Panc1 (cell line): ENCODE measurements around the gene CIROP. TPM values are rescaled to one million over a fixed set of nuclear protein-coding genes. Genes with fewer than 3 reads are reported as not detected.
"Not testable (repeated sequence)": the region's sequence is repeated elsewhere in the genome, so short reads cannot be mapped to it uniquely, and the experiment has no call there.

Experiments
- ATAC-seq: fragments of 200-7000 bp; cut with Tn5 transposase; 2 replicates; pipeline ENCODE4 v1.9.1; 2020; ENCODE audit warnings: mild to moderate bottlenecking, moderate library complexity
- BruUV-seq: library from RNA; stranded (reverse); fragments of 400-500 nt; replicated peaks from 2 replicates; lab custom pipeline; 2021; lab: Mats Ljungman, UMichigan
- CTCF ChIA-PET: fragments of 300-600 bp; sonication (Branson Sonifier 250); formaldehyde crosslinking; loops from one replicate; lab custom pipeline; 2022; ENCODE audit warnings: antibody characterized with exemption; lab: Charles Lee
- POLR2A ChIA-PET: fragments of 300-600 bp; sonication (Branson Sonifier 250); formaldehyde crosslinking; loops from one replicate; lab custom pipeline; 2022; ENCODE audit warnings: antibody characterized with exemption; lab: Charles Lee
- DNase-seq: peaks from one replicate; pipeline ENCODE4 v3.0.0-alpha.2; 2010; ENCODE audit warnings: low read depth, low spot score
- H3K27ac ChIP-seq: 2 replicates; pipeline ENCODE4 v1.5.1; 2011; ENCODE audit warnings: mild to moderate bottlenecking, low read length, inconsistent platforms
- H3K27me3 ChIP-seq: fragments of 200-500 bp; sonication (Bioruptor generic); 2 replicates; pipeline ENCODE4 v1.6.0; 2014; ENCODE audit warnings: low read length, inconsistent platforms; ENCODE audit not compliant: control insufficient read depth, insufficient read depth
- H3K36me3 ChIP-seq: fragments of 200-500 bp; sonication (Bioruptor generic); 2 replicates; pipeline ENCODE4 v1.5.1; 2014; ENCODE audit warnings: inconsistent platforms, mild to moderate bottlenecking, low read length, moderate library complexity; ENCODE audit not compliant: control insufficient read depth, insufficient read depth
- H3K4me1 ChIP-seq: 2 replicates; pipeline ENCODE4 v1.5.1; 2011; ENCODE audit warnings: inconsistent platforms, mild to moderate bottlenecking, low read length, moderate library complexity; ENCODE audit not compliant: control insufficient read depth, insufficient read depth
- H3K4me3 ChIP-seq, 2 experiments: 2 replicates each; pipeline ENCODE4 v1.5.1; 2011 to 2012; ENCODE audit warnings: low read depth in 2 of 2, low read length in 2 of 2, mild to moderate bottlenecking in 2 of 2, inconsistent platforms in 1 of 2, moderate library complexity in 1 of 2
- H3K9me3 ChIP-seq: fragments of 200-500 bp; sonication (Bioruptor generic); 2 replicates; pipeline ENCODE4 v1.5.1; 2014; ENCODE audit warnings: low read depth, mild to moderate bottlenecking, inconsistent platforms, low read length, moderate library complexity; ENCODE audit not compliant: control insufficient read depth, insufficient read depth
- POLR2AphosphoS5 ChIP-seq: IDR thresholded peaks from 2 replicates; pipeline ENCODE4 v1.6.1; 2012; ENCODE audit warnings: mild to moderate bottlenecking, low read depth, low read length, moderate library complexity
- SIN3A ChIP-seq: IDR thresholded peaks from 2 replicates; pipeline ENCODE4 v1.6.1; 2012; ENCODE audit warnings: low read depth, mild to moderate bottlenecking, low read length, moderate library complexity, borderline replicate concordance; ENCODE audit not compliant: insufficient read depth
- TCF7L2 ChIP-seq: IDR thresholded peaks from 2 replicates; pipeline ENCODE4 v1.6.1; 2011; ENCODE audit warnings: mild to moderate bottlenecking, low read depth, low read length, inconsistent platforms
- in situ Hi-C: cut with HindIII; loops from 2 replicates; pipeline ENCODE4 v1.10.0; 2016; ENCODE audit warnings: low sequenced_read_pairs, low pct_unique_long_range_greater_than_20kb
- intact Hi-C: fragments of 100-400 bp; cut with micrococcal nuclease; formaldehyde crosslinking; loops from one replicate; pipeline ENCODE4 v1.10.0; 2022; ENCODE audit not compliant: unreplicated experiment
- total RNA-seq: library from RNA; stranded (reverse); gene quantifications from one replicate; pipeline ENCODE4 v1.2.1, GENCODE V29; 2021; ENCODE audit not compliant: unreplicated experiment
- TF ChIP-seq, protein P1 (sequence below): fragments of 450-650 bp; IDR thresholded peaks from 2 replicates; pipeline ENCODE4 v1.5.1; 2017; ENCODE audit warnings: mild to moderate bottlenecking
- TF ChIP-seq, protein P2 (sequence below), 2 experiments: IDR thresholded peaks; 2 replicates each; pipeline ENCODE4 v1.6.1; 2011 to 2012; ENCODE audit warnings: low read depth in 2 of 2, control low read depth in 1 of 2, low read length in 1 of 2, mild to moderate bottlenecking in 1 of 2, moderate library complexity in 1 of 2; ENCODE audit not compliant: insufficient read depth in 1 of 2

CIROP gene
- total RNA-seq, 1 experiment from 2014 or later = not detected

DNA sequence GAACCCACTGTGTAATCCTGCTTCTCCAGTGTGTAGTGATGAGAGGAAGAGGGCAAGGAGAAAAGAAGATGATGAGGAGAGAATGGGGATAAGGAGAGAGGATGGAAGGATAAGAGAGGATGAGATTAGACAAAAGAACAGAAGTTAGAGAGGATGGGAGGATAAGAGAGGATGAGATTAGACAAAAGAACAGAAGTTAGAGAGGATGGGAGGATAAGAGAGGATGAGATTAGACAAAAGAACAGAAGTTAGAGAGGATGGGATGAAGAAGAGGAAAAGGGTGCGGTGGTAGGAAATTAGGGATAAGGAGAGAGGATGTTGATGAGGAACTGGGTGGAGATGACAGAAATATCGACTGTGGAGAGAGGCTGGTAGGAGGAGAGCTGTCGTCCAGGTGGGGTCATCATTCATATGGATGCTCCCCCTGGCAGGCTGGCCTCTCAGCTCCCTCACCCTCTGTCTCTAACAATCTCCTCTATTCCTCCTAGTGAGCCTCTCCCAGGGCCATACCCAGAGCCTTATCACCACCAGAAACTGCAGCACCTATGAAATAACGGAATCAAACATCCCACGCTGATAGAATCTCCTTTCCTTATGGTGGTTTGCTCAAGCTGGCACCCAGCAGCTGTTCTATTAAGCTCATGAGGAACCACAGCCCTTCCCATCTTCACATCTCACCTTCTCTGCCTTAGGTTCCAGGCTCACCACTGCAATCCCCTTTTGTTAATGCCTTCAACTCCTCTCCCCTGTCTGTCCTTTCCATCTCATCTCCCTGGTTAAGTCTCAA lies 6.0 kb upstream of the CIROP start:
- no peak for ATAC-seq
- Histone ChIP-seq H3K9me3 (no peaks in the 10 kb centered on the region), H3K4me1 (no peaks in the 10 kb centered on the region), H3K27me3 (no peaks in the 10 kb centered on the region; the same call in 1 of the 2 replicates), H3K27ac (no peak overlapping the region), H3K36me3 (no peaks in the 10 kb centered on the region), H3K4me3 (no peak overlapping the region)
- POLR2A ChIA-PET = no interaction called here
- CTCF ChIA-PET = interaction anchor here (0.9 kb wide), 1 partner anchor 16 kb away, joined by 3 read pairs; the partner anchor contains the start of genes ACIN1 and C14orf119
- intact Hi-C loops (no loop called here), in situ Hi-C loops (no loop called here)
- TF ChIP-seq SIN3A = no peak
- TF ChIP-seq, protein P1, sequence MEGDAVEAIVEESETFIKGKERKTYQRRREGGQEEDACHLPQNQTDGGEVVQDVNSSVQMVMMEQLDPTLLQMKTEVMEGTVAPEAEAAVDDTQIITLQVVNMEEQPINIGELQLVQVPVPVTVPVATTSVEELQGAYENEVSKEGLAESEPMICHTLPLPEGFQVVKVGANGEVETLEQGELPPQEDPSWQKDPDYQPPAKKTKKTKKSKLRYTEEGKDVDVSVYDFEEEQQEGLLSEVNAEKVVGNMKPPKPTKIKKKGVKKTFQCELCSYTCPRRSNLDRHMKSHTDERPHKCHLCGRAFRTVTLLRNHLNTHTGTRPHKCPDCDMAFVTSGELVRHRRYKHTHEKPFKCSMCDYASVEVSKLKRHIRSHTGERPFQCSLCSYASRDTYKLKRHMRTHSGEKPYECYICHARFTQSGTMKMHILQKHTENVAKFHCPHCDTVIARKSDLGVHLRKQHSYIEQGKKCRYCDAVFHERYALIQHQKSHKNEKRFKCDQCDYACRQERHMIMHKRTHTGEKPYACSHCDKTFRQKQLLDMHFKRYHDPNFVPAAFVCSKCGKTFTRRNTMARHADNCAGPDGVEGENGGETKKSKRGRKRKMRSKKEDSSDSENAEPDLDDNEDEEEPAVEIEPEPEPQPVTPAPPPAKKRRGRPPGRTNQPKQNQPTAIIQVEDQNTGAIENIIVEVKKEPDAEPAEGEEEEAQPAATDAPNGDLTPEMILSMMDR = no peak
- TF ChIP-seq, protein P2, sequence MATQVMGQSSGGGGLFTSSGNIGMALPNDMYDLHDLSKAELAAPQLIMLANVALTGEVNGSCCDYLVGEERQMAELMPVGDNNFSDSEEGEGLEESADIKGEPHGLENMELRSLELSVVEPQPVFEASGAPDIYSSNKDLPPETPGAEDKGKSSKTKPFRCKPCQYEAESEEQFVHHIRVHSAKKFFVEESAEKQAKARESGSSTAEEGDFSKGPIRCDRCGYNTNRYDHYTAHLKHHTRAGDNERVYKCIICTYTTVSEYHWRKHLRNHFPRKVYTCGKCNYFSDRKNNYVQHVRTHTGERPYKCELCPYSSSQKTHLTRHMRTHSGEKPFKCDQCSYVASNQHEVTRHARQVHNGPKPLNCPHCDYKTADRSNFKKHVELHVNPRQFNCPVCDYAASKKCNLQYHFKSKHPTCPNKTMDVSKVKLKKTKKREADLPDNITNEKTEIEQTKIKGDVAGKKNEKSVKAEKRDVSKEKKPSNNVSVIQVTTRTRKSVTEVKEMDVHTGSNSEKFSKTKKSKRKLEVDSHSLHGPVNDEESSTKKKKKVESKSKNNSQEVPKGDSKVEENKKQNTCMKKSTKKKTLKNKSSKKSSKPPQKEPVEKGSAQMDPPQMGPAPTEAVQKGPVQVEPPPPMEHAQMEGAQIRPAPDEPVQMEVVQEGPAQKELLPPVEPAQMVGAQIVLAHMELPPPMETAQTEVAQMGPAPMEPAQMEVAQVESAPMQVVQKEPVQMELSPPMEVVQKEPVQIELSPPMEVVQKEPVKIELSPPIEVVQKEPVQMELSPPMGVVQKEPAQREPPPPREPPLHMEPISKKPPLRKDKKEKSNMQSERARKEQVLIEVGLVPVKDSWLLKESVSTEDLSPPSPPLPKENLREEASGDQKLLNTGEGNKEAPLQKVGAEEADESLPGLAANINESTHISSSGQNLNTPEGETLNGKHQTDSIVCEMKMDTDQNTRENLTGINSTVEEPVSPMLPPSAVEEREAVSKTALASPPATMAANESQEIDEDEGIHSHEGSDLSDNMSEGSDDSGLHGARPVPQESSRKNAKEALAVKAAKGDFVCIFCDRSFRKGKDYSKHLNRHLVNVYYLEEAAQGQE (IDR thresholded peaks at IDR 0.05; ENCODE audit: insufficient read depth in 1 of 2, low read depth in 2 of 2, low read length in 1 of 2) = no peak
- TF ChIP-seq TCF7L2 = no peak
- DNase-seq = no peak
- BruUV-seq = no TSS peak

DNA sequence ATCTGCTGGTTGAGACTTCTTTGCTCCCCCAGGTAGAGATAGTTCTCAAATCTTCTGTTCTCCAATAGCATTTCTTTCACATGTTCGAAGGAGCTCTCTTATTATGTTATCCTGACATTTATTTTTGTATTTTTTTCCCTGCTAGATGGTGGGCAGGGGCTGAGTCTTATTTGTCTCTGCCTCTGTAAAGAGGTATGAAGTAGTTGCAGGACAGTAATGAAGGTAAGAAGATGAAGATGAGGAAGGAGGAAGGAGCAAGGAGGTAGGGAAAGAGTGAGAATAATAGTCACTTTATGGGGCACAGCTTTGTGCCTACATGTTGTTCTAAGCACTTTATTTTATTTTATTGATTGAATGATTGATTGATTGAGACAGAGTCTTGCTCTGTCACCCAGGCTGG lies 5.0 kb upstream of the CIROP start:
- no peak for ATAC-seq
- H3K4me3 ChIP-seq = no peak overlapping the region
- CTCF ChIA-PET = interaction anchor here (1.7 kb wide), 1 partner anchor 41 kb away, joined by 10 read pairs; no protein-coding TSS in a partner anchor
- BruUV-seq = no TSS peak
- no peak for DNase-seq
- H3K9me3 ChIP-seq = no peaks in the 10 kb centered on the region
- in situ Hi-C loops = no loop called here
- no peaks in the 10 kb centered on the region for H3K4me1 ChIP-seq
- TF ChIP-seq POLR2AphosphoS5 (no peak), TCF7L2 (no peak), SIN3A (no peak)
- TF ChIP-seq, protein P1 = no peak
- TF ChIP-seq, protein P2 (IDR thresholded peaks at IDR 0.05; ENCODE audit: insufficient read depth in 1 of 2, low read depth in 2 of 2, low read length in 1 of 2) = no peak
- H3K27me3 ChIP-seq = no peaks in the 10 kb centered on the region; the same call in 1 of the 2 replicates
- POLR2A ChIA-PET = interaction anchor here (0.6 kb wide), 1 partner anchor 36 kb away, joined by 6 read pairs; no protein-coding TSS in a partner anchor
- H3K27ac ChIP-seq = no peak overlapping the region
- no peaks in the 10 kb centered on the region for H3K36me3 ChIP-seq
- intact Hi-C loops = no loop called here

DNA sequence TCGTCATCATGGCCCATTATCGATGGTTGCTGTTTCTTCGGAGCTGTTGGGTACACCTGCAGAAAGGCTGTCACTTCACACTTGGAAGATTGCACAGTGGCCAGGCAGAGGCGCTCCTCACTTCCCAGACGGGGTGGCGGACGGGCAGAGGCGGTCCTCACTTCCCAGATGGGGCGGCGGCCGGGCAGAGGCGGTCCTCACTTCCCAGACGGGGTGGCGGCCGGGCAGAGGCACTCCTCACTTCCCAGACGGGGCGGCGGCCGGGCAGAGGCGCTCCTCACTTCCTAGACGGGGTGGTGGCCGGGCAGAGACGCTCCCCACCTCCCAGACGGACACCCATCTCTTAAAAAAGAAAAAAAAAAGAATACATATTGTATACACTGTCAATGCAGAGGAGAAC lies 3.4 kb upstream of the CIROP start:
- H3K9me3 ChIP-seq = not testable (repeated sequence)
- POLR2A ChIA-PET = interaction anchor here (1.0 kb wide), 1 partner anchor 39 kb away, joined by 5 read pairs; no protein-coding TSS in a partner anchor

More for the DNA sequence above, 3.4 kb upstream of the CIROP start:
- DNase-seq, ATAC-seq, H3K27ac ChIP-seq, H3K4me1 ChIP-seq, intact Hi-C loops, H3K27me3 ChIP-seq, H3K36me3 ChIP-seq, H3K4me3 ChIP-seq, in situ Hi-C loops, BruUV-seq: not testable (repeated sequence)
- CTCF ChIA-PET = interaction anchor here (1.7 kb wide), 1 partner anchor 39 kb away, joined by 10 read pairs; no protein-coding TSS in a partner anchor
